GM21526 (cell line): ENCODE measurements around the gene SPRY4.
"Not testable (repeated sequence)": the region's sequence is repeated elsewhere in the genome, so short reads cannot be mapped to it uniquely, and the experiment has no call there.

ENCODE experiments used
- ATAC-seq: cut with Tn5 transposase; IDR thresholded peaks from one replicate; pipeline ENCODE4 v1.9.1; 2021; ENCODE audit warnings: moderate library complexity; ENCODE audit not compliant: unreplicated experiment, low FRiP score

The SPRY4 gene

GRCh38 chr5:142339781-142340180 is 15.0 kb upstream of the SPRY4 start:
- ATAC-seq, result no peak

GRCh38 chr5:142334538-142334937 is 9.7 kb upstream of the SPRY4 start:
- no peak for ATAC-seq

GRCh38 chr5:142333749-142334148 is 8.9 kb upstream of the SPRY4 start:
- not testable (repeated sequence) for ATAC-seq

GRCh38 chr5:142330444-142330843 is 5.6 kb upstream of the SPRY4 start:
- ATAC-seq, result no peak

GRCh38 chr5:142330026-142330425 is 5.2 kb upstream of the SPRY4 start:
- no peak for ATAC-seq

- ATAC-seq, result no peak
Measured at GRCh38 chr5:142327111-142327842, 2.5 kb upstream of the SPRY4 start.

- no peak for ATAC-seq
Measured at GRCh38 chr5:142326480-142326938, 1.7 kb upstream of the SPRY4 start.

- ATAC-seq, result no peak
Measured at GRCh38 chr5:142325725-142326479, 1.1 kb upstream of the SPRY4 start.

- peak; percentile 69 for ATAC-seq
Measured at GRCh38 chr5:142324136-142324870, 518 bp downstream of the SPRY4 start.

GRCh38 chr5:142323480-142324135 is 1.2 kb downstream of the SPRY4 start:
- no peak for ATAC-seq

- ATAC-seq, result no peak
Measured at GRCh38 chr5:142322747-142323479, 1.9 kb downstream of the SPRY4 start.

GRCh38 chr5:142322403-142322746 is 2.4 kb downstream of the SPRY4 start:
- ATAC-seq, result no peak

- ATAC-seq, result no peak
Measured at GRCh38 chr5:142320851-142321560, 3.8 kb downstream of the SPRY4 start.

GRCh38 chr5:142320430-142320738 is 4.4 kb downstream of the SPRY4 start:
- no peak for ATAC-seq

- ATAC-seq, result no peak
Measured at GRCh38 chr5:142319560-142320429, 5.0 kb downstream of the SPRY4 start.

GRCh38 chr5:142319105-142319504 is 5.7 kb downstream of the SPRY4 start:
- no peak for ATAC-seq

- no peak for ATAC-seq
Measured at GRCh38 chr5:142317753-142318152, 7.1 kb downstream of the SPRY4 start.

GRCh38 chr5:142317173-142317572 is 7.6 kb downstream of the SPRY4 start:
- ATAC-seq, result no peak

GRCh38 chr5:142316681-142317080 is 8.1 kb downstream of the SPRY4 start:
- no peak for ATAC-seq
